AG04450 (cell line): ENCODE results near the gene SERPINB6. TPM values are rescaled to one million over a fixed set of nuclear protein-coding genes. Genes with fewer than 3 reads are reported as not detected.

Experiments
- CTCF ChIA-PET: fragments of 300-600, 350-600 bp; formaldehyde crosslinking; extraction: SDS; loops from one replicate; lab custom pipeline; 2022; ENCODE audit warnings: antibody characterized with exemption, inconsistent platforms; lab: Charles Lee
- POLR2A ChIA-PET: fragments of 350-600 bp; formaldehyde crosslinking; extraction: SDS; loops from one replicate; lab custom pipeline; 2021; ENCODE audit warnings: antibody characterized with exemption, inconsistent platforms; lab: Yijun Ruan, JAX
- DNase-seq: peaks from one replicate; pipeline ENCODE4 v3.0.0-alpha.2; 2011; ENCODE audit warnings: low read depth, low spot score
- H3K27ac ChIP-seq: one replicate; pipeline ENCODE4 v1.5.1; 2012; ENCODE audit warnings: low read depth, low read length, control low read depth
- H3K27me3 ChIP-seq: one replicate; pipeline ENCODE4 v1.6.0; 2012; ENCODE audit warnings: low read length; ENCODE audit not compliant: control insufficient read depth, insufficient read depth
- H3K4me3 ChIP-seq: 2 replicates; pipeline ENCODE4 v1.5.1; 2011; ENCODE audit warnings: mild to moderate bottlenecking, low read depth, low read length, control low read depth
- H3K9me3 ChIP-seq: 2 replicates; pipeline ENCODE4 v1.5.1; 2012; ENCODE audit warnings: low read length; ENCODE audit not compliant: control insufficient read depth, insufficient read depth
- polyA plus RNA-seq: library from polyadenylated mRNA; depleted of rRNA; stranded (reverse); fragments of >200 nt; gene quantifications from 2 replicates; pipeline ENCODE4 v1.2.3, GENCODE V29; 2011
- TF ChIP-seq, protein P1 (sequence below): IDR thresholded peaks from 2 replicates; pipeline ENCODE4 v1.5.1; 2011; ENCODE audit warnings: low read depth, low read length, control low read depth, inconsistent platforms

Gene SERPINB6
- polyA plus RNA-seq, 1 experiment, result 120 TPM

DNA sequence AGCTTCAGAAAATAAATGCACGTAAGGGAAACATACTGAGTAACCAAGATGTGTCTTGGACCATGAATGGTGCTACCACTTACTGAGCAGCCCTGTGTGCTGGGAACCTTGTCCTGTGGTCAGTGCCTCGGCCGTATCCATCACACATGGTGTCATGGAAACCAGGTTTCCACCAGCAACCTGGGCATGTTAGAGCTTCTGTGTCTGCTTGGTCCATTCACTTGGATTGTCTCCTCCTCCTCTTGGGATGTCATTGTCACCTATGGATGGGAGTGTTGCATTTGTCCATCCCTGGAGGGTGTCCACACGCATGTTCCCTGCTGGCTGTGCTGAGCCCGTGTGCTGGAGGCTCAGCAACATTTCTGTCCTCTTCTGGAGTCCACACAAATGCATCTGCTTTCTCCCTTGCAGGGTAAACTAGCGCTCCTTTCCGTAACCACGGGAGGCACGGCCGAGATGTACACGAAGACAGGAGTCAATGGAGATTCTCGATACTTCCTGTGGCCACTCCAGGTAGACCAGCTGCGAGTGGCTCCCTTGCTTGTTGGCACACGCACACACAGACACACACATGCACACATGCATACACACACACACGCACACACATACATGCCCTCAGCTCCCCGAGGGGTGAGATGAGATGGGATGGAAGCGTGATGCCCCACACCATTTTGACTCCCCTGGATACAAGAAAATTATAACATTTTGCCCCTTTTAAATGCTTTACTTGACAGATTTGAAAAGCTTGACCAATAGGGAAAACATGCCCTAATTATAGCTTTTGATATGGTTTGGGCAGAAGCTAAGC lies 45.3 kb upstream of the SERPINB6 start:
- ChIA-PET POLR2A (no interaction called here), CTCF (no interaction called here)
- no peak overlapping the region for H3K27ac ChIP-seq
- DNase-seq, result no peak
- no peaks in the 10 kb centered on the region for H3K27me3 ChIP-seq
- H3K9me3 ChIP-seq, result peaks cover 4% of the 10 kb centered on the region; the same call in 1 of the 2 replicates
- no peak overlapping the region for H3K4me3 ChIP-seq
- TF ChIP-seq, protein P1, sequence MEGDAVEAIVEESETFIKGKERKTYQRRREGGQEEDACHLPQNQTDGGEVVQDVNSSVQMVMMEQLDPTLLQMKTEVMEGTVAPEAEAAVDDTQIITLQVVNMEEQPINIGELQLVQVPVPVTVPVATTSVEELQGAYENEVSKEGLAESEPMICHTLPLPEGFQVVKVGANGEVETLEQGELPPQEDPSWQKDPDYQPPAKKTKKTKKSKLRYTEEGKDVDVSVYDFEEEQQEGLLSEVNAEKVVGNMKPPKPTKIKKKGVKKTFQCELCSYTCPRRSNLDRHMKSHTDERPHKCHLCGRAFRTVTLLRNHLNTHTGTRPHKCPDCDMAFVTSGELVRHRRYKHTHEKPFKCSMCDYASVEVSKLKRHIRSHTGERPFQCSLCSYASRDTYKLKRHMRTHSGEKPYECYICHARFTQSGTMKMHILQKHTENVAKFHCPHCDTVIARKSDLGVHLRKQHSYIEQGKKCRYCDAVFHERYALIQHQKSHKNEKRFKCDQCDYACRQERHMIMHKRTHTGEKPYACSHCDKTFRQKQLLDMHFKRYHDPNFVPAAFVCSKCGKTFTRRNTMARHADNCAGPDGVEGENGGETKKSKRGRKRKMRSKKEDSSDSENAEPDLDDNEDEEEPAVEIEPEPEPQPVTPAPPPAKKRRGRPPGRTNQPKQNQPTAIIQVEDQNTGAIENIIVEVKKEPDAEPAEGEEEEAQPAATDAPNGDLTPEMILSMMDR, result no peak

DNA sequence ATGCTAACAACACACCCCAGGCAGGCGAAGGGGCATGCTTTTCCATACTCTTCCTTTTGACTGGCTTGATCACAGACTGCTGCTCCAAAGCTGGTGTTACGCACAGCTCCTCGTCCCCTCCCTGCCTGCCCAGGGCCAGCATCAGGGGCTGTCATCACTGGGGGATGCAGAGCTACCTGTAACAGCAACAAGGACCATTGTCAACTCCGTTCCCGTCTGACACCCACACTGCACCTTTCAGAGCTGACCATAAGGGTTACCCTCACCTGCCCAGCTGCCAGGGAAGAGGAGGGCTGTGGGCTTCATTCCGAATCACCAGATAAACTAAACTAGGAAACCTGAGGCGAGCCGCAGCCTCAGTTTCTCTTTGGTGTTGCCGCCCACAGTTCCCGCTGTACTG lies 43.8 kb upstream of the SERPINB6 start:
- H3K27ac ChIP-seq, result no peak overlapping the region
- ChIA-PET CTCF (no interaction called here), POLR2A (interaction anchor here (0.7 kb wide), 1 partner anchor 167 kb away, joined by 3 read pairs; no protein-coding TSS in a partner anchor)
- peaks cover 9% of the 10 kb centered on the region; the same call in 1 of the 2 replicates for H3K9me3 ChIP-seq
- no peaks in the 10 kb centered on the region for H3K27me3 ChIP-seq
- no peak for DNase-seq
- TF ChIP-seq, protein P1, result no peak
- H3K4me3 ChIP-seq, result no peak overlapping the region

DNA sequence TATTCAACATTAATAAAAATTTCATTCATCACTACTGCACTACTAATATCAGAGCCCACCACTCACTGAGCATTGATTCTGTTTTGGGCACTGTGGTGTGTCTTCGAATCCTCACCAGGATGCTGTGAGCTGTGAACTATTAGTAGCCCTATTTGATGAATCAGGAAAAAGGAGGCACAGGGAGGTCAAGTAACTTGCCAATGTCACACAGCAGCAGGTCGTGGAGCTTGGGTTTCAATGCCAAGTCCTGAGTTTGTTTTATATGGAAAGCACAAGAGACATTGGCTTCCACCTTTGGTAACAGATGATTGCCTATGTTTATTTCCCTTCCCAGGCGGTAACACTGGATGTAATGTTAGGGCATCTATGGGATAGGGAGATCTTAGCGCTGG lies 43.3 kb upstream of the SERPINB6 start:
- TF ChIP-seq, protein P1, result no peak
- H3K27me3 ChIP-seq, result no peaks in the 10 kb centered on the region
- peaks cover 9% of the 10 kb centered on the region; the same call in 1 of the 2 replicates for H3K9me3 ChIP-seq
- ChIA-PET CTCF (no interaction called here), POLR2A (interaction anchor here (0.7 kb wide), 1 partner anchor 166 kb away, joined by 3 read pairs; no protein-coding TSS in a partner anchor)
- DNase-seq, result no peak
- no peak overlapping the region for H3K27ac ChIP-seq
- H3K4me3 ChIP-seq, result no peak overlapping the region

DNA sequence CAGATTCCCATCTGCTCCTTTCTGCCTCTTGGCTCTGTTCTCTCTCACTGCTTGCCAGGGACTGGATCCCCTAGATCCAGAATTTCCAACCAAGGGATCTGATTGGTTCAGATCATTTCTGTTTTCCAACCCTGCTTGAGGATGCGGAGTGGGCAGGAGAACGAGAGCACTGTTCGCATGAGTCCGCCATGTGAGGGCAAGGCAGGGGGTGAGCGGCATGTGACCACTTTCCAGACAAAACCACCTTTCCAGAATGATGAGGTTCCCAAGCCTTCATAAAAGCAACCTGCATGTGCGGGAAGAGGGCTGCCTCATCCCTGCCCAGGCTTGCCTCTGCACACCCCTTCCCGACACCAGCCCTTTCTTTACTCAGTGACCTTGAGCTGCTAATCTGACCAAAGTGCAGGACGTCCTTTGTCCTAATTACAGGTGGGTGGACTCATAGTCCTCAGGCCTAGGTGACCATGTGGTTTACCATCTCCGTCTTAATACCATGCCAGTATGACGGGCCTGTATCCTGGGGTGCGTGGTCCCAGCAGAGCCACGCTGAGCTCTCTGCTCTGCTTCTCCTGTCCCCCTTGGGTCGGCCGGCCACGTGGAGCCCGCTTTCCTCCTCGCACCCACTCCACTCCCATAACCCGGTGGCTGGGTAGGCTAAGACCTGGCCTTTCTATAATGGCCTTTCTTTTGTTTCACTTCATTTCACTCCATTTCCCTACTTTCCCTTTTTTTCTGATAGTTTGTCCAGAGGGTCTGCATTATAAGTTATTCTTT lies 42.7 kb upstream of the SERPINB6 start:
- Histone ChIP-seq H3K9me3 (peaks cover 9% of the 10 kb centered on the region; the same call in 1 of the 2 replicates), H3K4me3 (no peak overlapping the region), H3K27ac (no peak overlapping the region), H3K27me3 (no peaks in the 10 kb centered on the region)
- DNase-seq, result no peak
- CTCF ChIA-PET, result interaction anchor here (1.1 kb wide), 1 partner anchor 12 kb away, joined by 4 read pairs; no protein-coding TSS in a partner anchor
- TF ChIP-seq, protein P1, result no peak
- POLR2A ChIA-PET, result interaction anchor here (0.7 kb wide), 1 partner anchor 166 kb away, joined by 3 read pairs; no protein-coding TSS in a partner anchor
